AG08395 (cell line): ENCODE measurements around the gene CRAMP1.

Source experiments
- DNase-seq: peaks from one replicate; pipeline ENCODE4 v3.0.0; 2012; ENCODE audit warnings: mixed read lengths, low spot score

Gene CRAMP1

GRCh38 chr16:1635070-1635469, 22.9 kb downstream of the CRAMP1 start:
- no peak for DNase-seq

GRCh38 chr16:1637526-1637925, 25.4 kb downstream of the CRAMP1 start:
- no peak for DNase-seq

GRCh38 chr16:1638757-1639156, 26.6 kb downstream of the CRAMP1 start:
- no peak for DNase-seq

- no peak for DNase-seq
Measured at GRCh38 chr16:1639282-1639681, 27.1 kb downstream of the CRAMP1 start.

GRCh38 chr16:1639860-1640259, 27.7 kb downstream of the CRAMP1 start:
- no peak for DNase-seq

- no peak for DNase-seq
Measured at GRCh38 chr16:1640261-1640941, 28.2 kb downstream of the CRAMP1 start.

- DNase-seq = no peak
Measured at GRCh38 chr16:1641261-1641660, 29.1 kb downstream of the CRAMP1 start.

GRCh38 chr16:1642148-1642547, 30.0 kb downstream of the CRAMP1 start:
- no peak for DNase-seq

- no peak for DNase-seq
Measured at GRCh38 chr16:1642753-1643152, 30.6 kb downstream of the CRAMP1 start.

GRCh38 chr16:1643521-1643920, 31.4 kb downstream of the CRAMP1 start:
- no peak for DNase-seq

- DNase-seq = peak; percentile 21
Measured at GRCh38 chr16:1645914-1646525, 33.9 kb downstream of the CRAMP1 start.

GRCh38 chr16:1647856-1648255, 35.7 kb downstream of the CRAMP1 start:
- DNase-seq = no peak

GRCh38 chr16:1650131-1650530, 38.0 kb downstream of the CRAMP1 start:
- DNase-seq = no peak

- DNase-seq = no peak
Measured at GRCh38 chr16:1651094-1651973, 39.2 kb downstream of the CRAMP1 start.

GRCh38 chr16:1651974-1652312, 39.8 kb downstream of the CRAMP1 start:
- no peak for DNase-seq

GRCh38 chr16:1653023-1653422, 40.9 kb downstream of the CRAMP1 start:
- no peak for DNase-seq

- DNase-seq = no peak
Measured at GRCh38 chr16:1654505-1655268, 42.5 kb downstream of the CRAMP1 start.

- no peak for DNase-seq
Measured at GRCh38 chr16:1655269-1655807, 43.2 kb downstream of the CRAMP1 start.

GRCh38 chr16:1655909-1656807, 44.0 kb downstream of the CRAMP1 start:
- no peak for DNase-seq

- DNase-seq = no peak
Measured at GRCh38 chr16:1656808-1657617, 44.9 kb downstream of the CRAMP1 start.
